GM18873 (cell line): ENCODE measurements around the gene MOXD1.
"Not testable (repeated sequence)": the region's sequence is repeated elsewhere in the genome, so short reads cannot be mapped to it uniquely, and the experiment has no call there.

Source experiments
- ATAC-seq: cut with Tn5 transposase; IDR thresholded peaks from one replicate; pipeline ENCODE4 v1.9.1; 2021; ENCODE audit warnings: mild to moderate bottlenecking, moderate library complexity, moderate number of reproducible peaks; ENCODE audit not compliant: unreplicated experiment, low FRiP score

Gene MOXD1

GRCh38 chr6:132357120-132357519, 44.2 kb downstream of the MOXD1 start:
- no peak for ATAC-seq

GRCh38 chr6:132354517-132355167, 46.6 kb downstream of the MOXD1 start:
- no peak for ATAC-seq

GRCh38 chr6:132351986-132352385, 49.3 kb downstream of the MOXD1 start:
- ATAC-seq: not testable (repeated sequence)

GRCh38 chr6:132348231-132348630, 53.0 kb downstream of the MOXD1 start:
- ATAC-seq: no peak

- ATAC-seq: no peak
Observed at GRCh38 chr6:132344811-132345210, 56.5 kb downstream of the MOXD1 start.

GRCh38 chr6:132341646-132342045, 59.6 kb downstream of the MOXD1 start:
- ATAC-seq: no peak

GRCh38 chr6:132334521-132334885, 66.8 kb downstream of the MOXD1 start:
- no peak for ATAC-seq

- ATAC-seq: no peak
Observed at GRCh38 chr6:132333639-132334520, 67.4 kb downstream of the MOXD1 start.

GRCh38 chr6:132330759-132331158, 70.5 kb downstream of the MOXD1 start:
- ATAC-seq: no peak

- no peak for ATAC-seq
Observed at GRCh38 chr6:132322398-132322797, 78.9 kb downstream of the MOXD1 start.

- ATAC-seq: no peak
Observed at GRCh38 chr6:132320007-132320406, 81.3 kb downstream of the MOXD1 start.

- ATAC-seq: no peak
Observed at GRCh38 chr6:132316970-132317369, 84.3 kb downstream of the MOXD1 start.

GRCh38 chr6:132314432-132314831, 86.8 kb downstream of the MOXD1 start:
- ATAC-seq: no peak

GRCh38 chr6:132310921-132311320, 90.4 kb downstream of the MOXD1 start:
- no peak for ATAC-seq

GRCh38 chr6:132310151-132310550, 91.1 kb downstream of the MOXD1 start:
- not testable (repeated sequence) for ATAC-seq

- no peak for ATAC-seq
Observed at GRCh38 chr6:132304891-132305305, 96.4 kb downstream of the MOXD1 start.

GRCh38 chr6:132300323-132300949, 100.8 kb downstream of the MOXD1 start:
- no peak for ATAC-seq

GRCh38 chr6:132298344-132298949, 102.8 kb downstream of the MOXD1 start:
- no peak for ATAC-seq

GRCh38 chr6:132289756-132290155, 111.5 kb downstream of the MOXD1 start:
- ATAC-seq: no peak

GRCh38 chr6:132287101-132287500, 114.2 kb downstream of the MOXD1 start:
- no peak for ATAC-seq
